HG02943 (cell line): Measurements from ENCODE around the gene CCDC8.
"Not testable (repeated sequence)": the region's sequence is repeated elsewhere in the genome, so short reads cannot be mapped to it uniquely, and the experiment has no call there.

Source experiments
- ATAC-seq: cut with Tn5 transposase; IDR thresholded peaks from one replicate; pipeline ENCODE4 v1.9.1; 2021; ENCODE audit warnings: mild to moderate bottlenecking, low read depth, moderate library complexity; ENCODE audit not compliant: unreplicated experiment

The CCDC8 gene

GRCh38 chr19:46384396-46384795 is 29.0 kb downstream of the CCDC8 start:
- ATAC-seq = no peak

DNA sequence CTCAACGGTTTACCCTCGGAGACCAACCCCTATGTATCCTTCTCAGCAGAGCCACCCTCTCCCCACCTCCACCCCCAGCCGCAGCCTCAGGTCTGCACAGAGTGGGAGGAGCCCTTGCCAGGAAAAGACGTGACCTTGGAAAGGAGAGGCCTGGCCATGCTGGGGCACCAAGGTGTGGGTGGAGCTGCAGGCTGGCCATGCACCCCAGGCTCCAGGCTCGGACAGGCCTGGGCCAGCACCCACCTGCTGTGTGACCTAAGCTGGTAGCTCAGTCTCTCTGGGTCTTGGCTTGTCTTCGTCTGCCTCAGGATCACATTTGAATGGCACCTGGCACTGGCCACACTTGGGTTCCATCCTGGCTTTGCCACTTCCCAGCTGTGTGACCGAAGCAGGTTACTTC is 29.5 kb downstream of the CCDC8 start:
- no peak for ATAC-seq

DNA sequence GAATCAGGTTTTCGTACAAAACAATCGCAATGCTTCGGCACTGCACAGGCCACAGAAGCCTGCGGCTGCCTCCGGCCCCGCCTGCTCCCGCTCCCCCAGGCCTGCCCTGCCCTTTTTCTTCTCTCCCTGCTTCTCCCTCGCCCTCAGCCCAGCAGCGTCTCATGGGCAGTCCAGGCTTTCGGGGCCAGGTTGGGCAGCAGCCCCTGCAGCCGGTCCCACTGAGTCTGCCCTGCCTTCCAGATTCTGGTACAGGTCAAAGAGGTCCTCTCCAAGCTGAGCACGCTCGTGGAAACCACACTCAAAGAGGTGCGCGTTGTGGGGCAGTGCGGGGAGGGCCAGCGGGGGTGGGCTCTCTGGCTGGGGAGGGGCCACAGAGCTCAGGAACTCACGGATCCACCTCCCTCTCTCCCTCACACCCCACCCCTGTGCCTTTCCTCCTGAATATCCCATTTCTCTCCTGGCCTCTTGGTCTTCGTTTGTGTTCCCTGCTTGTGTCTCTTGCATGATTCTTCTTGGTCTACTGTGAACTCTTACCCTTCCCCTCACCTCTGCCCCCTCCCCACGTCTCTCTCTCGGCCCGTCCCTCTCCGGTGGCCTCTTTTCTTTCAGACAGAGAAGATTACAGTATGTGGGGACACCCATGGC is 30.1 kb downstream of the CCDC8 start:
- no peak for ATAC-seq

DNA sequence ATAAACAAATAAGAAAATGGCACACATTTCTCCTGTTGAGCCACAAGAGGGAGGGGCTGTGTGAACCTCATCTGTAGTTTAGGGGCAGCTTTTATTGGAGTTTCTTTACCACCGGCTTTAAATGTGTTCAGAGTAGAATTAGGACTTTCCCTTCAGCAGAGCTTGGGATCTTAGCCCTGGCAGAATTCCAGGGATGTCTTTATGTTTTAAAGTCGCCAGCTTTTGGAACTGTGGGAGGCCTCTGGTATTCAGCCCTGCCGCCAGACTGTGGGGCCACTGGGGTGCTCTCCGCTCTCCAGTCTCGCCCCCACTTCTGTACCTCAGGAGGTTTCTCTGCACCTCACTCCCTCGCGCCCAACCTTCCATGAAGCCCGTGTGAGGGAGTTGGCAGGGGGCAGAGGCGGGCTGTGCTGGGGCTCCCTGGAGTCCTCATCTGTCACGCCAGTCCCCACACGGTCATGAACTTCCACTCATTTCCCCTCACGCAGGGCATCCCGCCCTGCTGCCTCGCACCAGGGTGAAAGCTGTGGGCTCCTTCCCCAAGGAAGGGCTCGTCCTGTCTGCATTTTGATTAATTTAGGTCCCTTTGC is 31.5 kb downstream of the CCDC8 start:
- ATAC-seq = no peak

- no peak for ATAC-seq
Measured at GRCh38 chr19:46381346-46381745, 32.0 kb downstream of the CCDC8 start.

DNA sequence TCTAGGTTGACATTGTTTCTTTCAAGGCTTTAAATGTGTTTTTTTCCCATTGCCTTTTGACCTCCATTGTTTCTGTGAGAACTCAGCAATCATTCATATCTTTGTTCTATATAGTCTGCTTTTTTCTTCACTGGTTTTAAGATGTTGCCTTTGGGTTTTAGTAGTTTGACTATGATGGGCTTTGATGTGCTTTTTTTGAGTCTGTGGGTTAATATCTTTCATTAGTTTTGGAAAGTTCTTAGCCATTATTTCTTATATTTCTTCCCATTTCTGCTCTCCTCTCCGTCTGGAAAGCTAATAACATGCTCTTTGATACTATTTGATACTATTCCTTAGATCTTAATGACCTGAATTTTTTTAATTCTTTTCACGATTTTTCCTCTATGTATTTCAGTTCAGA is 32.7 kb downstream of the CCDC8 start:
- no peak for ATAC-seq

DNA sequence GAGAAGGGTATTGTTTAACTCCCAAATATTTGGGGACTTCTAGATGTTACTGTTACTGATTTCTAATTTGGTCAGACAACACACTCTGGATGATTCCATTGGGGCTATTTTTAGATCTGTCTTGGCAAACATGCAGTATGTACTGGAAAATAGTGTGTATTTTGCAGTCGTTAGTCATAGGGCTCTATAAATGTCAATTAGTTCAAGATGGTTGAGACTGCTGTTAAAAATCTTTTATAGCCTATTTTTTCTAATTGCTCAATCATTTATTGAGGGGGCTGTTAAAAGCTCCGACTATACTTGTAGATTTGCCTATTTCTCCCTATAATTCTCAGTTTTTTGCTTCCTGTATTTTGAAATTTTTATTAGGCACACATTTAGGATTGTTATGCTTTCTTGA is 35.1 kb downstream of the CCDC8 start:
- no peak for ATAC-seq

GRCh38 chr19:46376241-46377153 is 36.9 kb downstream of the CCDC8 start:
- ATAC-seq = no peak

GRCh38 chr19:46375476-46376067 is 37.8 kb downstream of the CCDC8 start:
- ATAC-seq = not testable (repeated sequence)

GRCh38 chr19:46374536-46375475 is 38.6 kb downstream of the CCDC8 start:
- ATAC-seq = no peak

DNA sequence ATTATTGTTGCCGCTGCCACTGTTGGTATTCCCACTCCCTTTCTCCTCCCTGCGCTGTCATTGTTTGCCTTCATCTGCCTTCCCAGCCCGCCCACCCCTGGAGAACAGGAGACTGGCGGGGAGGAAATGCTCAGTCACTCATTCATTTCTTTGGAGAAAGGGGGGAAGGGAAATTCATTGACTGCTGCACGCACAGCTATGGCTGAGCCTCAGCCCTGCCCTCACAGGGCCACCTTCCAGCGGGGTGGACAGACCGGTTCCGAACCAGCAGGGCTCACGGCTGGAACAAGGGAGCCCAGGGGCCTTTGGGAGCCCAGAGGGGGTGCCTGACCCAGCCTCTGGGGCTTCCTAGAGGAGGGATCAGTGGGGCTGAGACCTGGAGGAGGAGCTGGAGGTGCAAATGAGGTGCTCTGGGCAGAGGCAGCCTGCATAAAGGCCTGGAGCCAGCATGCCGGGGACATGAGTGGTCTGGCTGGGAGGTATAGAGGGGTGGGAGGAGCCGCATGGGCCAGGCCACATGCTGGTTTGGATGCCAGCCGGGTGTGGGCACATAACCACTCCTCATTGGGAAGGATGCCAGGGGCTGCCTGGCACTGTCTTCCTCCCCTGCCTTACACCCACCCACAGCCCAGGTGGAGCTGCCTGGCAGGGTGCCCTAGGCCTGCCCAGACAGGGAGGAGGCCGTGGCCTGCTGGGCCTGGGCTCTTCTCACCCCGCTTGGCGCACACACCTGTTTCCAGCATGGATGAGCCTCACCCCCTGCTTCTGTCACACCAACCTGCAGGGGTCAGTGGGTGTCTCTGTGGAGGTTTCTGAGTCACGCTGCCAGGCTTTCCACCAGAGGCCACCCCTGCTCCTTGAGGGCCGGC is 39.6 kb downstream of the CCDC8 start:
- no peak for ATAC-seq

GRCh38 chr19:46372901-46373490 is 40.4 kb downstream of the CCDC8 start:
- ATAC-seq = no peak

DNA sequence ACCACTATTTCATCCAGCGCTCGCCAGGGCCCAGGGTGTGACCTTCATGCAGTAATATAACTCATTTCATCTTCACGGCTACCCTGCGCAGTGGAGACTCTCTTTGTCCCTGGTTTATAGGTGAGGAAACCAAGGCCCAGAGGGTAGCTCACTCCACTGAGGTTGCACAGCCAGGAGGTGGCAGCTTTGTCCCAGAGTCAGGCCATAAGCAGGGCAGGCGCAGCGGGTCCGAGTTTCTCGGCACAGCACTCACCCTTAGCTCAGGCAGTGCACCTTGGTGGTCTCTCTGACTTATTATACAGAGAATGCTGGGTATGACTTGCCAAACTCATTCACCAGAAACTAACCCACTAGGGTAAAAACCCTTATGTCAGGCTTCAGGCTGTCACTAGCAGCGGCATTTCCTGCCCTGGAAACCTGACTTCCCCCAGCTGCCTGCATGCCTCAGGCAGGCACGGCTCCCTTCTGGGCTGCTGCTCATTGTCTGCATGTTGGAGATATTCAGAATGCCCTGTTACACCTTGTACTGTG is 41.9 kb downstream of the CCDC8 start:
- no peak for ATAC-seq

- no peak for ATAC-seq
Measured at GRCh38 chr19:46369817-46370216, 43.5 kb downstream of the CCDC8 start.

- no peak for ATAC-seq
Measured at GRCh38 chr19:46368116-46368515, 45.2 kb downstream of the CCDC8 start.

DNA sequence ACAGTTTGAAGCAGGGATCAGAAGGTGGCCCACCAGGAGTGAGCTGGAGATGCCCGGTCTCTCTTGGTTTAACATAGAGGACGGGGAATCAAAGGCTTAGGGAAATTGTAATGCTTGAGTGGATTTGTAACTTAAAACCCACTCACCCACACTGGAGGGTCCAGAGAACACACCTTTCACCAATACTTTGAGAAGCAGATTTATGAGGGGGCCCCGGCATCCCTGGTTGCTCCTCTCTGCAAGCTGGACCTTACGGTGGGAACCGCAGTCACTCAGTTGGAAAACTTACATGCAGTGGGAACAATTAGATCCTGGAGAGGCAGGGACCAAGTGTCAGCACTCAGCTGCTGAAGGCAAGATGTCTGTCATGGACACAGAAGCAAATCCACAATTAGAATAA is 45.9 kb downstream of the CCDC8 start:
- ATAC-seq = no peak

GRCh38 chr19:46366620-46367292 is 46.6 kb downstream of the CCDC8 start:
- ATAC-seq = no peak

- no peak for ATAC-seq
Measured at GRCh38 chr19:46365561-46365960, 47.8 kb downstream of the CCDC8 start.
